HepG2 (cell line): Measurements from ENCODE around the gene PXT1. TPM values are rescaled to one million over a fixed set of nuclear protein-coding genes. Genes with fewer than 3 reads are reported as not detected.

Experiments
- HOMEZ ChIP-seq: IDR thresholded peaks from 2 replicates; pipeline ENCODE4 v1.6.1; 2016; ENCODE audit warnings: low read depth
- HOXA7 ChIP-seq: sonication (generic); formaldehyde crosslinking; IDR thresholded peaks from 2 replicates; pipeline ENCODE4 v1.8.1; 2022; ENCODE audit warnings: mild to moderate bottlenecking, missing genetic modification reagents, moderate library complexity
- KDM5A ChIP-seq: fragments of 200-600 bp; sonication (generic); IDR thresholded peaks from 2 replicates; pipeline ENCODE4 v1.7.0; 2018; ENCODE audit warnings: antibody characterized with exemption, mild to moderate bottlenecking, low read length, borderline replicate concordance
- MAFK ChIP-seq, 2 experiments: IDR thresholded peaks in 1 of 2; conservative IDR thresholded peaks in 1 of 2; 2 replicates each; pipeline ENCODE4 v1.6.1; 2011; ENCODE audit warnings: improper control_type of control experiment in 2 of 2, low read length in 2 of 2
- NFRKB ChIP-seq: fragments of 450-650 bp; IDR thresholded peaks from 2 replicates; pipeline ENCODE4 v1.6.1; 2017
- TSC22D2 ChIP-seq: sonication (generic); formaldehyde crosslinking; IDR thresholded peaks from 2 replicates; pipeline ENCODE4 v1.5.1; 2020; ENCODE audit warnings: missing genetic modification reagents, mild to moderate bottlenecking, borderline replicate concordance
- ZBTB26 ChIP-seq: IDR thresholded peaks from 2 replicates; pipeline ENCODE4 v1.6.1; 2016; ENCODE audit warnings: missing compliant biosample characterization, missing genetic modification reagents, borderline replicate concordance
- ZNF337 ChIP-seq: sonication (generic); formaldehyde crosslinking; IDR thresholded peaks from 2 replicates; pipeline ENCODE4 v1.5.1; 2020; ENCODE audit warnings: missing genetic modification reagents, low read depth, mild to moderate bottlenecking, borderline replicate concordance
- ZNF547 ChIP-seq: sonication (generic); formaldehyde crosslinking; IDR thresholded peaks from 2 replicates; pipeline ENCODE4 v1.5.1; 2020; ENCODE audit warnings: mild to moderate bottlenecking, missing genetic modification reagents
- ZNF563 ChIP-seq: sonication (generic); formaldehyde crosslinking; IDR thresholded peaks from 2 replicates; pipeline ENCODE4 v1.8.0; 2022; ENCODE audit warnings: mild to moderate bottlenecking, moderate library complexity, missing genetic modification reagents
- ZNF766 ChIP-seq: sonication (generic); formaldehyde crosslinking; IDR thresholded peaks from 2 replicates; pipeline ENCODE4 v1.5.0; 2020; ENCODE audit warnings: missing genetic modification reagents, borderline replicate concordance
- ZNF83 ChIP-seq: sonication (generic); formaldehyde crosslinking; IDR thresholded peaks from 2 replicates; pipeline ENCODE4 v1.4.0; 2020; ENCODE audit warnings: missing genetic modification reagents, mild to moderate bottlenecking, borderline replicate concordance
- polyA plus RNA-seq, 8 experiments: library from polyadenylated mRNA; depleted of rRNA in 3 of 8; stranded (reverse) in 7 of 8; unstranded in 1 of 8; fragments of >200 nt; fragmentation: Illumina TruSeq in 4 of 8; extraction: Trizol in 4 of 8; gene quantifications; 2 replicates each; pipeline versions ENCODE4 v1.2.1 to v1.2.3, GENCODE V29; 2011 to 2016; ENCODE audit warnings: low read depth in 4 of 8, missing spikeins in 1 of 8, mixed read lengths in 1 of 8; ENCODE audit not compliant: insufficient read depth in 1 of 8
- total RNA-seq, 5 experiments: library from RNA; depleted of rRNA; stranded (reverse); fragments of >200 nt; fragmentation: Illumina TruSeq; extraction: Trizol; gene quantifications; 2 replicates each; pipeline ENCODE4 v1.2.3, GENCODE V29; 2016; ENCODE audit warnings: low read depth in 1 of 5
- TF ChIP-seq, protein P1 (sequence below): IDR thresholded peaks from 2 replicates; pipeline ENCODE4 v1.6.1; 2012; ENCODE audit warnings: low read length, improper control_type of control experiment

Gene PXT1
- total and polyA plus RNA-seq, 2 of the 13 experiments (the other 11 are each of a cell fraction or from before 2014, with no cell fraction given), result 0.04 TPM; not detected in 1

DNA sequence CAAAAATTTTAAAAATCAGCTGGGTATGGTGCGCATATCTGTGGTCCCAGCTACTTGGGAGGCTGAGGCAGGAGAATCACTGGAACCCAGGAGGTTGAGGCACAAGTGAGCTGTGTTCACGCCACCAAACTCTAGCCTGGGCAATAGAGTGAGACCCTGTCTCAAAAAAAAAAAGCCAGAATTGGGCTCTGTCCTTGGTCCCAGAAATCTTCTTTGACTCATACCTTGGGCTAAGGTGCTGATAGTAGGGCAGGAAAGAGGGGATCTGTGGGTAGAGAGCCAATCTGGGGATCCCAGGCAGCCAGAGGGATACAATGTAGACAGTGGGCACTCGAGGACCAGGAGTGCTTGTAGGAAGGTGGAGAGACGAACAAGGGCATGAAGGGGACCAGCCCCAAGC is 68.5 kb downstream of the PXT1 start (continued):
- TF ChIP-seq ZNF337 (no peak), MAFK (conservative IDR thresholded peaks at IDR 0.05 in 1 of 2, IDR thresholded peaks at IDR 0.05 in 1 of 2; ENCODE audit: low read length in 2 of 2) (no peak), ZBTB26 (CRISPR knock-in tag) (no peak), ZNF563 (no peak), NFRKB (no peak), HOMEZ (no peak), ZNF547 (CRISPR knock-in tag) (no peak), ZNF766 (CRISPR knock-in tag) (no peak), HOXA7 (CRISPR knock-in tag) (no peak), KDM5A (no peak), ZNF83 (no peak), TSC22D2 (CRISPR knock-in tag) (no peak)
- TF ChIP-seq, protein P1, sequence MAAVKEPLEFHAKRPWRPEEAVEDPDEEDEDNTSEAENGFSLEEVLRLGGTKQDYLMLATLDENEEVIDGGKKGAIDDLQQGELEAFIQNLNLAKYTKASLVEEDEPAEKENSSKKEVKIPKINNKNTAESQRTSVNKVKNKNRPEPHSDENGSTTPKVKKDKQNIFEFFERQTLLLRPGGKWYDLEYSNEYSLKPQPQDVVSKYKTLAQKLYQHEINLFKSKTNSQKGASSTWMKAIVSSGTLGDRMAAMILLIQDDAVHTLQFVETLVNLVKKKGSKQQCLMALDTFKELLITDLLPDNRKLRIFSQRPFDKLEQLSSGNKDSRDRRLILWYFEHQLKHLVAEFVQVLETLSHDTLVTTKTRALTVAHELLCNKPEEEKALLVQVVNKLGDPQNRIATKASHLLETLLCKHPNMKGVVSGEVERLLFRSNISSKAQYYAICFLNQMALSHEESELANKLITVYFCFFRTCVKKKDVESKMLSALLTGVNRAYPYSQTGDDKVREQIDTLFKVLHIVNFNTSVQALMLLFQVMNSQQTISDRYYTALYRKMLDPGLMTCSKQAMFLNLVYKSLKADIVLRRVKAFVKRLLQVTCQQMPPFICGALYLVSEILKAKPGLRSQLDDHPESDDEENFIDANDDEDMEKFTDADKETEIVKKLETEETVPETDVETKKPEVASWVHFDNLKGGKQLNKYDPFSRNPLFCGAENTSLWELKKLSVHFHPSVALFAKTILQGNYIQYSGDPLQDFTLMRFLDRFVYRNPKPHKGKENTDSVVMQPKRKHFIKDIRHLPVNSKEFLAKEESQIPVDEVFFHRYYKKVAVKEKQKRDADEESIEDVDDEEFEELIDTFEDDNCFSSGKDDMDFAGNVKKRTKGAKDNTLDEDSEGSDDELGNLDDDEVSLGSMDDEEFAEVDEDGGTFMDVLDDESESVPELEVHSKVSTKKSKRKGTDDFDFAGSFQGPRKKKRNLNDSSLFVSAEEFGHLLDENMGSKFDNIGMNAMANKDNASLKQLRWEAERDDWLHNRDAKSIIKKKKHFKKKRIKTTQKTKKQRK, result no peak
